Brain microvascular endothelial cell (primary cell): Measurements from ENCODE around the gene PHYKPL.

Experiments
- DNase-seq: peaks from one replicate; pipeline ENCODE4 v3.0.0-alpha.2; 2020
- H3K27ac ChIP-seq: fragments of 250-450 bp; sonication (Bioruptor Pico); 2 replicates; pipeline ENCODE4 v1.5.1; 2020; ENCODE audit warnings: mild to moderate bottlenecking, moderate library complexity
- H3K27me3 ChIP-seq: fragments of 250-450 bp; sonication (Bioruptor Pico); replicated peaks from 2 replicates; pipeline ENCODE4 v1.5.1; 2020; ENCODE audit warnings: mild to moderate bottlenecking
- H3K36me3 ChIP-seq: fragments of 250-450 bp; sonication (Bioruptor Pico); replicated peaks from 2 replicates; pipeline ENCODE4 v1.5.1; 2020; ENCODE audit warnings: mild to moderate bottlenecking
- H3K4me3 ChIP-seq: 2 replicates; pipeline ENCODE4 v1.5.1; 2011; ENCODE audit warnings: low read depth, mild to moderate bottlenecking, control low read depth, low read length, moderate library complexity
- CTCF ChIP-seq: IDR thresholded peaks from 2 replicates; pipeline ENCODE4 v1.5.1; 2011; ENCODE audit warnings: low read depth, mild to moderate bottlenecking, moderate library complexity, low read length, control low read depth, inconsistent platforms; ENCODE audit errors: missing control alignments
- in situ Hi-C: cut with HindIII; loops from 2 replicates; pipeline ENCODE4 v1.10.0; 2017; ENCODE audit warnings: low sequenced_read_pairs, low pct_ligation_motif_present

Gene PHYKPL

GRCh38 chr5:178193251-178193809 is 39.3 kb downstream of the PHYKPL start:
- no peak overlapping the region for H3K27ac ChIP-seq
- no peak for DNase-seq
- H3K27me3 ChIP-seq, result peaks cover 4% of the 10 kb centered on the region
- no peaks in the 10 kb centered on the region for H3K36me3 ChIP-seq
- no peak for TF ChIP-seq CTCF
- H3K4me3 ChIP-seq, result no peak overlapping the region
- in situ Hi-C loops, result no loop called here

GRCh38 chr5:178192787-178193186 is 39.8 kb downstream of the PHYKPL start:
- no peak overlapping the region for H3K27ac ChIP-seq
- no peak for DNase-seq
- in situ Hi-C loops, result no loop called here
- no peaks in the 10 kb centered on the region for H3K36me3 ChIP-seq
- H3K4me3 ChIP-seq, result no peak overlapping the region
- TF ChIP-seq CTCF, result no peak
- peaks cover 4% of the 10 kb centered on the region for H3K27me3 ChIP-seq

- peaks cover 4% of the 10 kb centered on the region for H3K27me3 ChIP-seq
- no peak overlapping the region for H3K4me3 ChIP-seq
- H3K27ac ChIP-seq, result no peak overlapping the region
- TF ChIP-seq CTCF, result no peak
- H3K36me3 ChIP-seq, result no peaks in the 10 kb centered on the region
- in situ Hi-C loops, result no loop called here
- DNase-seq, result no peak
These were observed 40.4 kb downstream of the PHYKPL start for GRCh38 chr5:178192244-178192643.

- H3K27ac ChIP-seq, result no peak overlapping the region
- H3K4me3 ChIP-seq, result no peak overlapping the region
- H3K27me3 ChIP-seq, result peaks cover 4% of the 10 kb centered on the region
- no peak for TF ChIP-seq CTCF
- no peaks in the 10 kb centered on the region for H3K36me3 ChIP-seq
- in situ Hi-C loops, result no loop called here
- DNase-seq, result no peak
These were observed 40.9 kb downstream of the PHYKPL start for GRCh38 chr5:178191661-178192060.

GRCh38 chr5:178189433-178189832 is 43.2 kb downstream of the PHYKPL start:
- Histone ChIP-seq H3K27me3 (peaks cover 4% of the 10 kb centered on the region), H3K27ac (no peak overlapping the region), H3K36me3 (no peaks in the 10 kb centered on the region), H3K4me3 (no peak overlapping the region)
- in situ Hi-C loops, result no loop called here
- no peak for TF ChIP-seq CTCF
- DNase-seq, result no peak

- in situ Hi-C loops, result no loop called here
- no peaks in the 10 kb centered on the region for H3K27me3 ChIP-seq
- no peak within 1 kb of the TSS for H3K27ac ChIP-seq
- no peak within 1 kb of the TSS for H3K4me3 ChIP-seq
- DNase-seq, result no peak
- no peak for TF ChIP-seq CTCF
- no peaks in the 10 kb centered on the region for H3K36me3 ChIP-seq
These were observed 45.6 kb downstream of the PHYKPL start, which contains the start of gene GMCL2 for GRCh38 chr5:178187014-178187413. TSS of gene GMCL2 (minus strand) at chr5:178187371. CDS start at chr5:178187299, 72 bp downstream.
